Stimulated activated CD4-positive, alpha-beta T cell treated with anti-CD3 and anti-CD28 coated beads, Interleukin-4, amount 100 ng/mL, for 48 hours (primary cell): ENCODE measurements around the gene OTOG.

Experiments
- DNase-seq, 2 donors: peaks; one replicate each; pipeline ENCODE4 v3.0.0-alpha.2; 2020; ENCODE audit warnings: low read depth in 2 of 2

OTOG gene

DNA sequence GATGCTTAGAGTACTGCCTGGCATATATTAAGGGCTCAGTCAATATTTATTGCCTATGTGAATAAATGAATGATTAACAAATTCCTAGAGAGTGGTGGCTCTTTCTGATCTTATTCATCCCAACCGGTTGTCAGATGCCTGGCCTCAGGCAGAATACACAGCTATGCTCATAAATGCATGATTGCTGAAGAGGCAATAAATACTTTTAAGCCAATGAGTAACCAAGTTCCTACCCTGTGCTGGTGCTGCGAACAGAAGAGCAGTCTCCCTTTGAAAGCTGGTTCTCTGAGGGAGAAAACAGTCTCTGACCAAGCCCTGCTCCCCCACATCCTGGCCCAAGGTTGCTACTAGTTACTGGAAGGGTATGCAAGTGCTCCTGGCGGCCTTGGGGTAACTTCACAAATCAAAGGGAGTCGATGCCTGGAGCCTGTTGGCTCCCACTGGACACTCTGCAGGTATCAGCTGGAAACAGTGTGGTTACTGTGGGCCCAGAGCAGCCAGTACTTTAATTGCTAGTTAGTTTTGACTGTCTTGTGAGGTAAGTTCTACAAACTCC, 5.7 kb upstream of the OTOG start:
- no peak for DNase-seq

DNA sequence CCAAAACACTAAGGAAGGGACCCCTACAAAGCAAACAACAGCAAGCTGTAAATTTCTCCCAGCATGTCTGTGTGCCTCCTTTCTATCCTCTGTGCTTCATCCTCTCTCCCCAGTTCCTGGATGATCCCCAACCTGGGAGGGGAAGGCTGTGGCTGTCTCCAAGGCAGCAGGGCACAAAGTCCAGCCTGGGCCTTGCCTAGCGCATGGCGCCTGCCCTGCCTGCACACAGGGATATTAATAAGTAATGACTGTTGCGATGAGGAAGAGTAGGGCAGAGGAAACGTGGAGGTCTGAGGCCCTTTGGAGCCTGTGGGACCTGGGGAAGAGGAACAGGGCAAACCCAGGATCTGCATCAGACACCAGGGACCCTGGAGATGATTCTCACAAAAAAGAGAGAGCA, 4.8 kb upstream of the OTOG start:
- no peak for DNase-seq

DNA sequence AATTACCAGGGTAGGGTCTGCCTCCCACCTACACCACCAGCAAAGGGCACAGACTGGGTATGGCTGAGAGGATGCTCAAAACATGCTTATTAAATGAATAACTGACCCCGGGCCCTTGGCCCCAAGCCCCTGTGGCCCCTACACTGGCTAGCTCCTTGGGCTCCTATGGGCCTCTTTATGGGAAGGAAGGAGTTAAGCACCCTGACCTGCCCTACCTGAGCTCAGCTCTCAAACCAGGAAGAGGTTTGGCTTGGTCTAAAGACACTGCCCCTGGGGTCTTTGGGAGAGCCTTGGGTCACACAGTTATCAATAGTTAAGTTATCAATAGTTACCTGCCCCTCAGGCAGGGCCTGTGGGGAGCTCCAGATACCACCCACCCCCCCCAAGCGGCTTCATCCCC, 4.0 kb upstream of the OTOG start:
- no peak for DNase-seq

DNA sequence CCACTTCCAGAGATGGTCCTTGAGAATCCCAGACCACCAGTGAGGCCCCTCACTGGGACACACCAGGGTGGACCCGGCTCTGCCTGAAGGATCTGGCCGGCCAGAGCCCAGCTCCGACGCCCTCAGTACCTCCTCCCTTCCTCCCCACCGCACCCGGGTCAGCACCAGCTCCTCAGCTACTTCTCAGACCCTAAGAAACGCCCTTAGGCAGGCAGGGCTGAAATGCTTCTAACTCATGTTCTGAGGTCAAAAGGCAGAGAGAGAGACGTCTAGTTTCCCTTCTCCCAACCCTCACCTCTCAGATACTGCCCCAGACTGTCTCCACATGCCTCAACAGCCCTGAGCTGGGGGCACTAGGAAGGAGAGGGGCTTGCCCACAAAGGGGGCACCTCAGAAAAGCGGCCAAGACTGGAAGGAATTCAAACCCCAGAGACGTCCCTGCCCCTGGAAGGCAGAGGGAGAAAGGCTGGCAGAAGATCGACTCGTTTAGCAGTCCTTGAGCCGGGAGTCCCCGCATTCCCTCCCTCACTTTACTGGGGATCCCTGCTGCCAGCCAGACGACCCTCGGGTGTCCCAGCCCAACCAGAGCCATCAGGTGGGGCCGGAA, 3.4 kb upstream of the OTOG start:
- DNase-seq: no peak

DNA sequence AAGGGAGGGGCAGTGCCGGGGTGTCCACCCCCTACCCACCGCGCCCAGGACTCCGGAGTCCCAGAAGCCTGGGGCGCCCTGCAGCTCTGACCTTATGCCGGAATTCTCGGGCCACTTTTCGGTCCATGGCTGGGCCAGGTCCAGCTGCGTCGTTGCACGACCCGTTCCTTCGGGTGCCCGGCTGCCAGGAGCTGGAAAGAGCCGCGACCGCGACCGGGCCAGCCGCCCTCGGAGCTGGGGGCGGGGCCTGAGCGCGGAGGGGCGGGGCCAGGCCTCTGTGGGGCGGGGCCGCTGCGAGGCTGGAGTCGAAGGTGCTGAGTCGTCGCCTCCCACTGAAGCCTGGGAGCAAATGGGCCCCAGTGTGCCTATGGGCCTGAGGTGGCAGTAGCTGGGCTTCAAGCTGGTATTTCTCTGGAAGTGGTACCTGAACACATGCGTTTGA, 2.9 kb upstream of the OTOG start, which contains the start of gene USH1C:
Gene USH1C (minus strand): TSS at position 236 of the 442 bp plus-strand sequence. CDS start 109 bp downstream, at position 127.
- DNase-seq: peak; percentile 17 to 39

DNA sequence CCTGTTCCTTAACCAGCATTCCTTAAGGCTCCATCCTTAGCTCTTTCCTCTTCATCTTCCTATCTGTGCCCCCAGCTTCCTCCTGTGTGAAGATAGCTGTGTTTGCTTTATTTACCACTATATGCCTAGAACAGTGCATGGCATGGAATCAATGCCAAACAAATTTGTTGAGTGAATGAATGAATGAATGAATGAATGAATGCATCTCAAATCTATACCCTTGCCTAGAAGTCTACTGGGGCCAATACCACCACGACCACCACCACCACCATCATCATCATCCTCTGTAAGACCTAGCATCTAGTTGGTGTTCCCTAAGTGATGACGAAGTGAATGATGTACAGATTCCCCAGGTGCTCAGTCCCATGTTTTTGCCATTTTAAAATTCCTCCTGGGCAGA, 819 bp upstream of the OTOG start:
- DNase-seq: no peak

DNA sequence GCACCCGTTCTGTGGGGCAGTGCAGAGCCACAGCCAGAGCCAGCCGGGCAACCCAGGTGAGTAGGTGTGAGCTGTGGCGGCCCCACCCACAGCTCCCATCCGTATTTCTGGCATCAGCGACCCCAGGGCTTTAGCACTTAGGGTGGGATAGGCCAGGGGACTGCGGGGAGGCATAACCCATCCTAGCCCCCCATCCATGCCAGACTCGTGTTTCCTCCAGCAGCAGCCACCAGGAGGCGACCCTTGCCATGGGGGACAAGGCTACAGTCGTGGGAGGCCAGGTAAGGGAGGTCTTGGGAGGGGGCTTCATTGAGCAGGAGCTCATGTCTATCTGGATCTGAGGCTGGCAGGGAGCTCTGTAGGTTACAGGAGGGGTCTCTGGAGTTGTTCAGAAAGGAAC, 873 bp downstream of the OTOG start:
- no peak for DNase-seq

DNA sequence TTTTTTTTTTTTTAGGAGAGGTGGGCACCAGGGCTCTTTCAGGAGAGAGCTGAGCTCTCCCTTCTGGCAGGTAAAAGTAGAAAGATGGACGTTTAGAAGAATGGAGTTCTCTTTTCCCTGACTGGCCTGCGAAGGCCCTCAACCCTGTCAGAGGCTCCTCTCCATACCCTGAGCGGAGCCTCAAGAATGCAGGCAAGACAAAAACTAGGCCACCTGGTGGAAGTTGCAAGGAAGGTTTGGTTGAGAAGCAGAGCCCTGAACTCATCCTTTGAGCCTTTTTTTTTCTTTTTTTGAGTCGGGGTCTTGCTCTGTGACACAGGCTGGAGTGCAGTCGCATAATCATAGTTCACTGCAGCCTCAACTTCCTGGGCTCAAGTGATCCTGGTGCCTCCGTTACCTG, 1.4 kb downstream of the OTOG start:
- no peak for DNase-seq

DNA sequence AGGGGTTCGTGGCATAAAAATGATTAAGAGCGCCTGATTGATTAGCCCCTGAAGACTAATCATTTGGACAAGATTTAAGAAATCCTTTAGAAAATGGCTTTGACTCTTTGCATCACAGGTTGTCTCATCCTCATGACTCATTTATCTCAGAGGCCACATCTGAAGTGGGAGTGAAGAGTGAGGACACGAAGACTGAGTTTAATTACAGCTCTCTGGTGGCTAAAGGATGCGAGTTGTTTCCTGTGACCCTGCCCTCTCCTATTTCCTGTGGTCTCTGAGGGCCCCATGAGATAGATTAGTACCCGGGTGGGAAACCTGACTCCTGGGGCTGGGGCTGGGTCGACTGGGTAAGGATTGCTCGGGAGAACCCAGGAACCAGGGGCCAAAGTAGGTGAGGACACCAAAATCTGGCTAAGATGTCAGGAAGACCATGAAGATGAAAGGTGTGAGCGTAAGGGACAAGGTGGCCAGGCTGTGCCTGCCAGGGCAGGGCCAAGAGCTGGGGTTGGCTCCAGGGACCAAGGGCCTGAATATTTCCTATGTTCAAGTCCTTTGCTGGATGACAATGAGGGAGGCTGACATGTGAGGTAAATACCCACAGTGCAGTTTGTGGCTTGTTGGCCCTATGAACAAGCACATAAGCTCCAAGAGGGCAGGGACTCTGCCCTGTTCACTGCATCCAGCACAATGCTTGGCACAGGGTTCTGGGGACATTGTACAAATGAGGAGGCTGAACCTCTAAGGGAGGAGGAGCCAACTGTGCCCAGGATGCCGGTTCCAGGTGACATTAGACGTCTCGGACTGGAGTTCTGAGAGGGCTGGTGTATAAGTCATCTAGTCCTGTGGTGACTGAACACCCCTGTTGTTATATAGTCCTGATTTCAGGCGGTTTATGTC, 3.6 kb downstream of the OTOG start:
- no peak for DNase-seq

DNA sequence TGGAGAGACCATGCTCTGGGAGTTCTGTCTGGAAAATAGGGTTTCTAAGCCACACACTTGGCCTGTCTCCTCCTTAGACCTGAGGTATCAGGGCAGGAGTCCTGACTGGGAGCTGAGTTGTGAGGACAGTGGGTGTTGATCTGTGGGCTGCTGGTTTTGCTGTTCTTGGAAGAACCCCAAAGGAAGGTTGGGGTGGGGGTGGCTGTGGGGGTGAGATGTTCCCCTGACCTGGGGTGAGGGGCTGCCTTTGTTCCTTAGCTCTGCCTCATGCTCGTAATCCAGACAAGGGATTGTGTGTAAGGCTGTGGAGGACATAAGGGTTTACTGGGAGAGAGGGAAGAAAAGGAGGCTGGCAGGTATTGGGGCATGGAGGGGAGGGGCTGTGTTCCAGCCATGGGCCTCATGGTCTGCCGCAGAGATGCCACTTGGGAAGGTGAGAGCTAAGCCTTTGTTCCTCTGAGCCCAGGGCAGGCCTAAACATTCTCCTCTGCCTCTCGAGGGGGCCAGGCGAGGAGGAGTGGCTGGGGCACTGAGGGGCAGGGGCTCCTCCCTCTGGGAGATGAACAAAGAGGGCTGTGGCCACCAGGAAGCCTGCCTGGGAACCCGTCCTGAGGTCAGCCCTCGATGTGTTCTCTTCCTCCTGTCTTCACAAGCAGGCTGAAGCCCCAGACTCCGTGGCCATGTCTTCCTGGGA, 4.4 kb downstream of the OTOG start:
- no peak for DNase-seq

DNA sequence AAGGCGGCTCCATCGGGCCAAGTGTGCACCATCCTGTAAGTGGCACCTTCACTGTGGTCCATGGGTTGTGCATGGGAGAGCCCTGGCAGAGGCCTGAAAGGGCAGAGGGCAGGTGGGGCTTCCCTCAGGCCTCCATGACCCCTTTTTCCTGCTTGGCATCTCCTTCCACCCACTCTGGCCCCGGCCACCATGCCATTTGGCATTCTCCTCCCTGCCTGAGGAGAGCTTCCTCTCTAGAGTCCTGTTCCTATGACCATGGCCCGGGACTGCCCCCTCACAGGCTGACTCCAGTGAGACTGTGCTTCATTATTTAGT, 4.9 kb downstream of the OTOG start:
- no peak for DNase-seq

DNA sequence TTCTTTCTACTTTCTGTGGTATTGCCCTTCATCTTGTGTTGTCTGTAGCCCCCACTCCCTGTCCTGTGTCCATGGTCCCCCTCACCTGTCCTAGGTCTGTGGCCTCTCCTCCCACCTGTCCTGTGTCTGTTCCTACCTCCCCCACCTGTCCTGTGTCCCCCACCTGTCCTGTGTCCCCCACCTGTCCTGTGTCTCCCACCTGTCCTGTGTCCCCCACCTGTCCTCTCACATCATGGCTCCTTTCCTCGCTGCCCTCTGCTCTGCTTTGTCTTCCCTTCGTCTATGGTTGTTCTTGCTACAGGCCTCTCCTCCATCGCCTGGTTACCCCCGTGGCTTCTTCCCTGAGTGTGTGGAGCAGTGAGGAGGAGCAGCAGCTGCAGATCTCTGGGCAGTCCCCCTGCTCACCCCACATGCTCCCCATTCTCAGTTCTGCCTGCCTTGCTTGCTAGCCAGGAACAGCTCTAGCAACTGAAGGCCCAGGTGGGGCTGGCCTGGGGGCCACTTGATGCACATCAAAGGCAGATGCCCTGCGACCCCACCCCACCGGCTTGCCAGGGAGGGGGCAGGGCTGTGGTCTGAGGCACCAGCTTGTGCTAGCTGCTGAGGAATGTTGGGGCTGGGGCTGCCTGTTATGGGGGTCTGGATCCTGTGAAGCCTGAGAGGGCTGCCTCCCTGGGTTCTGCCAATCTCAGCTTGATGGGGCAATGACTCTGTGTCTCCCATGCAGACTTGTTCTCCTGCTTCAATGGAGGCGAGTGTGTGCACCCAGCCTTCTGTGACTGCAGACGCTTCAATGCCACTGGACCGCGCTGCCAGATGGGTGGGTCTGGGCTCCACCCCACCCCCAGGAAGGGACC, 5.6 kb downstream of the OTOG start:
- DNase-seq: no peak

DNA sequence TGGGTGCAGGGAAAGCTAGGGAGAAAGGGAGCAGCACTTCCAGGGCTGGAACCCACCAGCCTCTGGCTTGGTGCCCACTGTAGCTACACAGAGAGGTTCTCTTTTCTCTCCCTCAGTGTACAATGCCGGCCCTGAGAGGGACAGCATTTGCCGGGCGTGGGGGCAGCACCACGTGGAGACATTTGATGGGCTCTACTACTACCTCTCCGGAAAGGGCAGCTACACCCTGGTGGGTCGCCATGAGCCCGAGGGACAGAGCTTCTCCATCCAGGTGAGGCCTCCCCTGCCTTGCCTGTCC, 6.1 kb downstream of the OTOG start:
- no peak for DNase-seq

DNA sequence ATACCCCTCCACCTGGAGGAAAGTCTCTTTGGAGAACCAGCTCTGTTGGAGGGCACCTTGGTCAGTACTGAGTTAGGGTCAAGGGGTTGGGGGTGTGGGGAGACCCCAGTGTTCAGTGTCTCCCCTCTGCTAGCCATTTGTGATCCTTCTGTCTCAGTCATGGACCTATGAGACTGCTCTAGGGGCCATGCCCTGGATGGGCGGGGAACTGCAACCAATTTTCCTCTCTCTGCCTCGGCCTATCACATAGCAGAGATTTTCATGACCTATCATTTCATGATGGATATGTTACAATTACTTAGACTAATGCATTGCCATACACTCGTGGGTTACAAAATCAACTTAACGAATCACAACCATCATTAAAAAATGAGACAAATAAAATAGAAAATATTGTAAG, 7.4 kb downstream of the OTOG start:
- no peak for DNase-seq

DNA sequence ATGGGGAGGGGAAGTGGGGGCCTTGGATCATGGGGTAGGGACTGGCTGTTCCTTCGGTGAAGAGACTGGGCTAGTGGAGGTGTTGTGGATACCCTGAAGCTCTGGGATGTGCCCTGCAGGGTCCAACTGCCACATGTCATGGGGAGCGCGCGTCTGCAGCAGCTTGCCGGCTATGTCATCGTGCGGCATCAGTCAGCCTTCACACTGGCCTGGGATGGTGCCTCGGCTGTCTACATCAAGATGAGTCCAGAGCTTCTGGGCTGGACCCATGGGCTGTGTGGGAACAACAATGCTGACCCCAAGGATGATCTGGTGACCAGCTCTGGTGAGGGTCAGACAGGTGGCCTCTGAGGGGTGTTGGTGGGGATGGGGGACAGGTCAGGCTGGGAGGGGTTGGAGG, 9.9 kb downstream of the OTOG start:
- no peak for DNase-seq

DNA sequence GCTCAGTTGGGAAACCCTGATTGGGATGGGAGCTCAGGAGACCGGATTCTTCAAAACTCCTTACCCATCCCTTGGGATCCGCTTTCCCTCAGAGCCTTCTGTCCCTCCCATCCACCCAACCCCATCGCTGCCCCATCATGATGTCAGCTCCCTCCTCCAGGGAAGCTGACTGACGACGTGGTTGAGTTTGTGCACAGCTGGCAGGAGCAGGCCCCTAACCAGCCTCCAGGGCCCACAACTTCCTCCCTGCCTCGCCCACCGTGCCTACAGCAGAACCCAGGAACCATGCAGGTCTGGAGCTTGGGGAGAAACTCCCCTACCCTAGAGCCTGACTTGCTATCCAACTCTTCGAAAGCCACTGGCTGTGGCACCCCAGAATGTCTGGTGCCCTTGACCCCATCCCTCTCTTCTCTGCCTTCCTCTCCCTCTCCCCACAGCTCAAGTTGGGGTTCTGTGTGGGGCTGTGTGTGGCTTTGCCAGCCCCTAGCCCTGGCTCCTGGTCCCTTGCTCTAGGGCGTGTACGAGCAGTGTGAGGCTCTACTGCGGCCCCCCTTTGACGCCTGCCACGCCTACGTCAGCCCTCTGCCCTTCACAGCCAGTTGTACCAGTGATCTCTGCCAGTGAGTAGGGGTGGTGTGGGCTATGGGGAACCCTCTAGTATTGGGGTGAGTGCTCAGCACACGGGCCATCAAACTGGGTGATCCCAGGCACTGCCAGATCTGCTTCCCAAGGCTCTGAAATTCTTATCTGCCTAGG, 11.1 kb downstream of the OTOG start:
- DNase-seq: no peak

DNA sequence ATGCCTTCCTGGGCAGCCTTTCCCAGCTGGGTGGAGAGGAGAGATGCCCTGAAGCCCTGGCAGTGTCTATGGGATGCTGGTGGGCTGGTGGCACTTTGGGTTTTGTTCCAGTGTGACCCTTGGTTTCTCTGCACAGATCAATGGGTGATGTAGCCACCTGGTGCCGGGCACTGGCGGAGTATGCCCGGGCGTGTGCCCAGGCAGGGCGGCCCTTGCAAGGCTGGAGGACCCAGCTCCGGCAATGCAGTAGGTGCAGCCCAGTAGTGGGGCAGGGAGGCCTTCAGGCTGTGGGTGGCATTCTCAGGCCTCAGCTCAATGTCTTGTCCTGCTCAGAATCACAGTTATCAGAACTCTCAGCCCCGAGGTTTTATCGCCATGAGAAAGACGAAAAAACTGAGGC, 11.9 kb downstream of the OTOG start:
- DNase-seq: no peak

DNA sequence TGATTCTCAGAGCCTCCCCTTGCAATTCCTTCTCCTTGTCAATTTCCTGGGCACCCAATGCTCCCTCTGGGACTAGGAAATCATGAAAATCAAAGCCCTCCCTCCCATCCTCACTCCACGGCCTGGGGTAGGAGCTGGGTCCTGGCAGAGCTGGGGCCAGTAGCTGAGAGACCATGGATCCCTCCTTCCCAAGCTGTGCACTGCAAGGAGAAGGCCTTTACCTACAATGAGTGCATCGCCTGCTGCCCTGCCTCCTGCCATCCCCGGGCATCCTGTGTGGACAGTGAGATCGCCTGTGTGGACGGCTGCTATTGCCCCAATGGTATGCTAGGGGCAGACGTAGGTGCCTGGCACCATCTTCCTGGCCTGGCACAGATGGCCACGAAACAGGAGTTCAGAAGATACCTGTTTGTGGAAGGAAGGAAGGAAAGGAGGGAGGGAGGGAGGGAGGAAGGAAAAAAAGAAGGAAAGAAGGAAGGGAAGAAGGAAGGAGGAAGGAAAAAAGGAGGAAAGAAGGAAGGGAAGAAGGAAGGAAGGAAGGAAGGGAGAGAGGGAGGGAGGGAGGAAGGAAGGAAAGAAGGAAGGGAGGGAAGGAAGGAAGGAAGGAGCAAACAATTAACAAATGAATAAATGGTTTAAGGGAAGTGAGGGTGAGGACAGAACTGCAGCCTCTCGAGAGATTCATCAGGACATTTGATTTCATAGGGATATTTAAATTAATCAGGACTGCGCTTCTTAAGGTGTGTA, 12.5 kb downstream of the OTOG start:
- DNase-seq: no peak

DNA sequence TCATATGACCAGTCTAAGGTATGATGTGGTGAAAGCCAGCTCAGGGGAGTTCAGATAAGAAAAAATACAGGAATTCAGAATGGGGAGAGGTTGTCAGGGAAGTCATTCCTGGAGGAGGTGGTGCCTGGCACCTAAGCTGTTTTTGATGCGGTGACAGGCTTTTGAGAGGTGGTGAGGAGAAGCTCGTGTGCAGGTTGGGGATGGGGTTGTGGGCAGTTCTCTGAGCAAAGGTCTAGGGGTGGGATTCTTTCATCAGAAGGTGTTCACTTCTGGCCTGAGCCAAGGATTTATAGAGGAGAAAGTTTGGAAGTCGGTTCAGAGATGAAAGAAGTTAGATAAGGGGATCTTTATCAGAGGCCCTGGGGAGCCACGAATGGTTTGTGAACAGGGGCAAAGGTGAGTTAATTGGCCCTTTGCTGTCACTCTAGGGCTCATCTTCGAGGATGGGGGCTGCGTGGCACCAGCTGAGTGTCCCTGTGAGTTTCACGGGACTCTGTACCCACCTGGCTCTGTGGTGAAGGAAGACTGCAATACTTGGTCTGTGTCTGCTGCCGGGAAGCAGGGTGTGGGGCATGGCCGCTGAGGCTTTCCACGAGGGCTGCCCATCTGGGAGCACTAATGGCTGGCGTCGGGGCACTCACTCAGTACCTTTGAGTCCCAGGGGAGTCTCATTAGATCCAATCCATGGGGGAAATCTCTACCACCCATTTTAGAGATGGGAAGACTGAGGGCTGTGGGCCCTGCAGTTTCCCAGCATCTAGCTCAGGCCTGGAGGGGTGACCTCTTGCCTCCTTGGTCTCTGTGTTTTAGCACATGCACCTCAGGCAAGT, 13.4 kb downstream of the OTOG start:
- DNase-seq: no peak

DNA sequence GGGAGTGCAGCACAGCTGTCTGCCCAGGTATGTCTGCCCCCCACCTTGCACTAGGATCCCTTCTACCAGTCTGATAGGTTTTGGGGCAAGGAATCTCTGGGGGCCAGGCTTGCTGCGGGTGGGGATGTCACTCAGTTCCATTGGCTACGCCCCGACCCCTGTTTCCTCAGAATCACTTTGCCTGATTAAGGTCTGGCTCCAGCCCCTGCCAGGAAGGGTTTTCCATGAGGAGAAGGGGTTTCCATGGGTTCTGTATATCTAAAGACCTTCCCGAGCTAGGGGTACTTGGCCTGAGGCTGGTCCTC, 14.0 kb downstream of the OTOG start:
- no peak for DNase-seq
